NT2/D1 (cell line): ENCODE data around the gene KDM8.

Experiments
- SUZ12 ChIP-seq: IDR thresholded peaks from 2 replicates; pipeline ENCODE4 v1.6.1; 2011; ENCODE audit not compliant: insufficient read length, insufficient read depth; ENCODE audit errors: extremely low read depth
- YY1 ChIP-seq: IDR thresholded peaks from 2 replicates; pipeline ENCODE4 v1.6.1; 2011; ENCODE audit not compliant: insufficient read length, insufficient read depth
- ZNF274 ChIP-seq: IDR thresholded peaks from 2 replicates; pipeline ENCODE4 v1.6.1; 2011; ENCODE audit warnings: mild to moderate bottlenecking, low read depth, low read length

GRCh38 chr16:27219161-27219560 is 15.8 kb downstream of the KDM8 start:
- TF ChIP-seq YY1 (no peak), SUZ12 (no peak), ZNF274 (no peak)
